Upper lobe of right lung (tissue), 1 donor: ENCODE results near the gene PLSCR1. TPM values are rescaled to one million over a fixed set of nuclear protein-coding genes. Genes with fewer than 3 reads are reported as not detected.

ENCODE experiments used
- ATAC-seq: fragments of 200-7000 bp; cut with Tn5 transposase; one replicate; pipeline ENCODE4 v1.9.1; 2020; ENCODE audit warnings: mild to moderate bottlenecking, moderate library complexity
- DNase-seq: peaks from one replicate; pipeline ENCODE4 v3.0.0-alpha.2; 2020
- H3K27ac ChIP-seq: fragments of 200-600 bp; one replicate; pipeline ENCODE4 v1.8.0; 2022
- H3K27me3 ChIP-seq: fragments of 200-600 bp; one replicate; pipeline ENCODE4 v1.8.0; 2022; ENCODE audit warnings: mild to moderate bottlenecking
- H3K36me3 ChIP-seq: fragments of 200-600 bp; one replicate; pipeline ENCODE4 v1.8.0; 2022
- H3K4me1 ChIP-seq: fragments of 200-600 bp; one replicate; pipeline ENCODE4 v1.8.0; 2022
- H3K4me3 ChIP-seq: fragments of 200-600 bp; one replicate; pipeline ENCODE4 v1.8.0; 2022; ENCODE audit warnings: mild to moderate bottlenecking
- H3K9me3 ChIP-seq: fragments of 200-600 bp; one replicate; pipeline ENCODE4 v1.8.0; 2022
- CTCF ChIP-seq: fragments of 200-600 bp; IDR thresholded peaks from one replicate; pipeline ENCODE4 v1.8.0; 2022; ENCODE audit warnings: antibody characterized with exemption
- intact Hi-C: fragments of 100-400 bp; cut with DNase I; formaldehyde crosslinking; loops from one replicate; pipeline ENCODE4 v1.11.0; 2022
- total RNA-seq: library from RNA; stranded (reverse); fragmentation: NEBNext Ultra II Directional; extraction: Animal tissue kit (Norgen Biotek cat#: 25700); gene quantifications from one replicate; pipeline ENCODE4 v1.2.1, GENCODE V29; 2021
- donor health status: DM: no; HTN: yes; CAD: no; lungs with severe emphysema.

The PLSCR1 gene
- total RNA-seq, 1 donor from 2014 or later = 165 TPM

DNA sequence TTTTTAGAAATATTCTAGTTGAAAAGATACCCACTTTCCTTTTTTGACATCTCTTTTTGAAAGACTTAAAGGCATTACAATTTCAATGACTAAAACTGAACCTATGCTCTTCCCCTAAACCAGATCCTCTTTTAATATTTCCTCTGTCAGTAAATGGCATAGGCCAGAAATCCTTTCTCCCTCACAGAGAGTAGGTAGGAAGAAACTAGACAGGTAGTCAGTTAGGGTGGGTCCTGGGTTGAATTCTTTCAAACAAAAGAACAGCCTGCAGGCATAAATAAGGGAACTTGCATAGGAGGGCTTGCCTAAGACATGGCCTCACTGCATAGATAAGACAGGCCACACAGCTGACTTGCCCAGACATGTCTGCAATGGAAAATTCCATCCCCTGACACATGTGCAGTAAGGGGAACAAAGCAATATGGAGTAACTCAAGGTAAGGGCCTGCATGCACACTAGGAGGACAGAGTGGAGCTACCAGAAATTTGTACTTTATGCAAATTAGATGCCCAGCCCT, 37.6 kb upstream of the PLSCR1 start:
- Histone ChIP-seq H3K27me3 (no peaks in the 10 kb centered on the region), H3K4me3 (no peak overlapping the region), H3K9me3 (no peaks in the 10 kb centered on the region), H3K36me3 (no peaks in the 10 kb centered on the region), H3K27ac (no peak overlapping the region), H3K4me1 (no peaks in the 10 kb centered on the region)
- intact Hi-C loops = no loop called here
- TF ChIP-seq CTCF = no peak
- DNase-seq (no peak), ATAC-seq (peak; percentile 66)

- DNase-seq = no peak
- Histone ChIP-seq H3K4me1 (no peaks in the 10 kb centered on the region), H3K36me3 (no peaks in the 10 kb centered on the region), H3K27ac (no peak overlapping the region), H3K27me3 (no peaks in the 10 kb centered on the region), H3K9me3 (no peaks in the 10 kb centered on the region), H3K4me3 (no peak overlapping the region)
- intact Hi-C loops = no loop called here
- ATAC-seq = no peak
- TF ChIP-seq CTCF = no peak
Measured at GRCh38 chr3:146581080-146581601, 36.7 kb upstream of the PLSCR1 start.

- Histone ChIP-seq H3K36me3 (no peaks in the 10 kb centered on the region), H3K4me1 (no peaks in the 10 kb centered on the region), H3K4me3 (no peak overlapping the region), H3K9me3 (no peaks in the 10 kb centered on the region), H3K27ac (no peak overlapping the region), H3K27me3 (no peaks in the 10 kb centered on the region)
- DNase-seq (no peak), ATAC-seq (peak; percentile 69)
- intact Hi-C loops = loop anchor here (10.0 kb wide), 1 partner anchor 253 kb away; no protein-coding TSS in a partner anchor
- peak; percentile 52 for TF ChIP-seq CTCF
Measured at GRCh38 chr3:146577662-146578061, 33.3 kb upstream of the PLSCR1 start.

DNA sequence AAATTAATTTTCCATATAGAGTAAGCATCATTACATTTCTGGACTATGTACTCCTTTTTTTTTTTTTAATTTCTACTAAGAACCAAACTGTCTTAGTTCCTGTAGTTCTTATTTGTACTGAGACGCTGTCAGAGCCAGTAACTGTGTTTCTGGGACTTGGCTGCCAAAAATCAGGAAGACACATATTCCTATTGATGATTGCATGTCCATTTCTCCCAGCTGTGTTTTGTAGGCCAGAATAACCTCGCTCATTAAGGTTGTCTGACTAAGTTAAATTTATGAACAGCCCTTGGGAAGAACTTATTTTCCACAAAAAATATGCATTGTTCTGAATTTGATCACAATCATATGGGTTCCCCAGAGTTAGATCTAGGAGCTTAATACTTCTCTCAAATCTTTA, 31.2 kb upstream of the PLSCR1 start:
- H3K27me3 ChIP-seq = no peaks in the 10 kb centered on the region

DNA sequence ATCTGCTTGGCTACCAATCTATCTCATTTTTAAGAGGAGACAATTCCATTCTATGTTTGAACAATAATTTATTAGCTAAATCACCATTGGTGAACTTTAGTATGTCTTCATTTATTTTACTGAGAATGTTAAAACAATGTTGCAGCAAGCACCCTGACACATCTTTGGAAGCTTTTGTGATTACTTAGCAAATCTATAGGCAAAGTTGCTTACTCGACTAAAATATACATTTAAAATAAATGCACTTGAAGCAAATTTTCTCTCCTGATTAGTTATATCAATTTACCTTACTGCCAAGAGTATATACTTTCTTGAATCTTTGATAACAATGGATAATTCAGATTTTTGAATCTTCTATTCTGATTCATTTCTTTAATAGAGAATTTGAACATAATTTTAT, 29.8 kb upstream of the PLSCR1 start:
- intact Hi-C loops = loop anchor here (10.0 kb wide), 1 partner anchor 249 kb away; no protein-coding TSS in a partner anchor
- Histone ChIP-seq H3K27ac (no peak overlapping the region), H3K36me3 (no peaks in the 10 kb centered on the region), H3K4me3 (no peak overlapping the region), H3K4me1 (no peaks in the 10 kb centered on the region), H3K27me3 (no peaks in the 10 kb centered on the region), H3K9me3 (no peaks in the 10 kb centered on the region)
- DNase-seq (no peak), ATAC-seq (no peak)
- no peak for TF ChIP-seq CTCF

More for the DNA sequence above, 31.2 kb upstream of the PLSCR1 start:
- Histone ChIP-seq H3K4me1 (no peaks in the 10 kb centered on the region), H3K36me3 (no peaks in the 10 kb centered on the region), H3K4me3 (no peak overlapping the region), H3K27ac (no peak overlapping the region), H3K9me3 (no peaks in the 10 kb centered on the region)
- intact Hi-C loops = loop anchor here (10.0 kb wide), 1 partner anchor 251 kb away; no protein-coding TSS in a partner anchor
- DNase-seq = no peak
- ATAC-seq = no peak
- no peak for TF ChIP-seq CTCF
